CD4-positive, alpha-beta memory T cell (primary cell): ENCODE data around the gene CEPT1. TPM values are rescaled to one million over a fixed set of nuclear protein-coding genes. Genes with fewer than 3 reads are reported as not detected.
A peak's percentile ranks its signal among the peaks of the same experiment; 100 is the strongest.

Experiments
- CTCF ChIA-PET: fragments of 350-600 bp; sonication (Branson Sonifier 250); formaldehyde crosslinking; loops from one replicate; lab custom pipeline; 2021; ENCODE audit warnings: inconsistent platforms; ENCODE audit not compliant: partially characterized antibody; lab: Charles Lee
- POLR2A ChIA-PET: fragments of 350-600 bp; sonication (Branson Sonifier 250); formaldehyde crosslinking; loops from one replicate; lab custom pipeline; 2021; ENCODE audit not compliant: partially characterized antibody; lab: Charles Lee
- DNase-seq, 5 donors: peaks; one replicate each; pipeline versions ENCODE4 v3.0.0 to v3.0.0-alpha.2; 2020 to 2022; ENCODE audit warnings: mixed read lengths in 1 of 5
- H3K27ac ChIP-seq: one replicate; pipeline ENCODE4 v1.7.0; 2013; ENCODE audit warnings: low read depth, low read length
- H3K27me3 ChIP-seq: 2 replicates; pipeline ENCODE4 v1.7.0; 2013; ENCODE audit warnings: mild to moderate bottlenecking, low read length, moderate library complexity; ENCODE audit not compliant: insufficient read depth
- H3K36me3 ChIP-seq: 2 replicates; pipeline ENCODE4 v1.7.0; 2013; ENCODE audit warnings: mild to moderate bottlenecking, low read length, moderate library complexity; ENCODE audit not compliant: insufficient read depth
- H3K4me1 ChIP-seq: 2 replicates; pipeline ENCODE4 v1.7.0; 2013; ENCODE audit warnings: mild to moderate bottlenecking, low read length, moderate library complexity; ENCODE audit not compliant: insufficient read depth
- H3K4me3 ChIP-seq, 2 donors: one replicate each; pipeline ENCODE4 v1.7.0; 2013; ENCODE audit warnings: low read length in 2 of 2, mild to moderate bottlenecking in 1 of 2
- H3K9me3 ChIP-seq, 2 donors: one replicate each; pipeline ENCODE4 v1.7.0; 2013; ENCODE audit warnings: low read length in 2 of 2, control low read depth in 1 of 2; ENCODE audit not compliant: control insufficient read depth in 1 of 2
- H3K27ac Mint-ChIP-seq, 7 donors: one replicate each; pipeline ENCODE4 v1.8.0; 2020 to 2021; ENCODE audit warnings: mixed read lengths in 7 of 7, mild to moderate bottlenecking in 6 of 7, inconsistent platforms in 3 of 7, moderate library complexity in 3 of 7
- H3K27me3 Mint-ChIP-seq, 2 donors: one replicate each; pipeline ENCODE4 v1.8.0; 2020 to 2021; ENCODE audit warnings: mixed read lengths in 2 of 2
- H3K36me3 Mint-ChIP-seq, 2 donors: one replicate each; pipeline ENCODE4 v1.8.0; 2020 to 2021; ENCODE audit warnings: mixed read lengths in 2 of 2, inconsistent platforms in 1 of 2, mild to moderate bottlenecking in 1 of 2
- H3K4me1 Mint-ChIP-seq, 4 donors: one replicate each; pipeline ENCODE4 v1.8.0; 2020 to 2021; ENCODE audit warnings: mixed read lengths in 4 of 4, mild to moderate bottlenecking in 1 of 4
- H3K4me3 Mint-ChIP-seq, 8 donors: one replicate each; pipeline ENCODE4 v1.8.0; 2020 to 2021; ENCODE audit warnings: mixed read lengths in 8 of 8, mild to moderate bottlenecking in 7 of 8, moderate library complexity in 6 of 8, inconsistent platforms in 3 of 8
- H3K9me3 Mint-ChIP-seq, 8 donors: one replicate each; pipeline ENCODE4 v1.8.0; 2020 to 2021; ENCODE audit warnings: mixed read lengths in 8 of 8, mild to moderate bottlenecking in 5 of 8, inconsistent platforms in 3 of 8, moderate library complexity in 1 of 8
- intact Hi-C: fragments of 100-400 bp; cut with micrococcal nuclease; formaldehyde crosslinking; loops from one replicate; pipeline ENCODE4 v1.15.1; 2023
- polyA plus RNA-seq, 2 donors: library from polyadenylated mRNA; unstranded; fragments of 300-500 nt; fragmentation: Illumina TruSeq; gene quantifications; one replicate each; pipeline ENCODE4 v1.2.3, GENCODE V29; 2021
- total RNA-seq, 2 experiments: library from RNA; stranded (reverse); gene quantifications; one replicate each; pipeline ENCODE4 v1.2.3, GENCODE V29; 2021

The CEPT1 gene
- total and polyA plus RNA-seq, 4 experiments from 2014 or later = 18.4 to 49.6 (median 41.2) TPM

GRCh38 chr1:111110197-111110899 is 29.7 kb upstream of the CEPT1 start:
- H3K36me3 Mint-ChIP-seq = peaks cover 23% of the 10 kb centered on the region in 2 donors
- H3K4me1 Mint-ChIP-seq = no peaks in the 10 kb centered on the region
- H3K27me3 Mint-ChIP-seq = peaks cover 0 to 2% of the 10 kb centered on the region in 2 donors
- intact Hi-C loops = no loop called here
- Histone ChIP-seq H3K27me3 (no peaks in the 10 kb centered on the region), H3K36me3 (no peaks in the 10 kb centered on the region), H3K4me3 (no peak overlapping the region), H3K4me1 (no peaks in the 10 kb centered on the region), H3K27ac (no peak overlapping the region), H3K9me3 (peaks cover 0 to 4% of the 10 kb centered on the region in 2 donors)
- ChIA-PET CTCF (no interaction called here), POLR2A (interaction anchor here (1.6 kb wide), 1 partner anchor 17 kb away, joined by 3 read pairs; no protein-coding TSS in a partner anchor)
- DNase-seq = no peak
- no peak overlapping the region for H3K27ac Mint-ChIP-seq
- H3K9me3 Mint-ChIP-seq = peaks cover 0 to 29% (median 23%) of the 10 kb centered on the region in 8 donors
- H3K4me3 Mint-ChIP-seq = no peak overlapping the region

GRCh38 chr1:111116496-111116895 is 23.5 kb upstream of the CEPT1 start:
- Histone ChIP-seq H3K36me3 (peaks cover 30% of the 10 kb centered on the region), H3K4me1 (no peaks in the 10 kb centered on the region), H3K9me3 (no peaks in the 10 kb centered on the region), H3K4me3 (no peak overlapping the region), H3K27me3 (no peaks in the 10 kb centered on the region), H3K27ac (no peak overlapping the region)
- POLR2A ChIA-PET = no interaction called here
- Mint-ChIP-seq H3K36me3 (peaks cover 48 to 54% of the 10 kb centered on the region in 2 donors), H3K27me3 (no peaks in the 10 kb centered on the region), H3K4me3 (no peak overlapping the region), H3K4me1 (no peaks in the 10 kb centered on the region), H3K27ac (no peak overlapping the region), H3K9me3 (peaks cover 0 to 2% (median 0%) of the 10 kb centered on the region in 8 donors)
- CTCF ChIA-PET = no interaction called here
- no peak for DNase-seq
- intact Hi-C loops = no loop called here

- POLR2A ChIA-PET = interaction anchor here (1.5 kb wide), 1 partner anchor 13 kb away, joined by 4 read pairs; the partner anchor contains the start of genes CEPT1 and DRAM2
These were observed 13.7 kb upstream of the CEPT1 start for GRCh38 chr1:111126354-111126753.

GRCh38 chr1:111127923-111128643 is 11.9 kb upstream of the CEPT1 start:
- Histone ChIP-seq H3K4me3 (no peak overlapping the region), H3K9me3 (no peaks in the 10 kb centered on the region), H3K27ac (no peak overlapping the region), H3K27me3 (no peaks in the 10 kb centered on the region), H3K36me3 (peaks cover 21% of the 10 kb centered on the region), H3K4me1 (no peaks in the 10 kb centered on the region)
- Mint-ChIP-seq H3K36me3 (peaks cover 47 to 57% of the 10 kb centered on the region in 2 donors), H3K27me3 (no peaks in the 10 kb centered on the region), H3K4me3 (no peak overlapping the region), H3K27ac (peak overlapping the region in 2 of 7 donors; percentile 66 to 76), H3K4me1 (peaks cover 5 to 14% (median 12%) of the 10 kb centered on the region in 4 donors), H3K9me3 (no peaks in the 10 kb centered on the region)
- no peak for DNase-seq
- intact Hi-C loops = no loop called here
- CTCF ChIA-PET = no interaction called here
- POLR2A ChIA-PET = interaction anchor here (1.0 kb wide), 1 partner anchor 19 kb away, joined by 3 read pairs; no protein-coding TSS in a partner anchor

More at GRCh38 chr1:111126354-111126753, 13.7 kb upstream of the CEPT1 start:
- H3K9me3 Mint-ChIP-seq = no peaks in the 10 kb centered on the region
- no peaks in the 10 kb centered on the region for H3K4me1 ChIP-seq
- no peak for DNase-seq
- intact Hi-C loops = no loop called here
- H3K27ac ChIP-seq = no peak overlapping the region
- H3K27ac Mint-ChIP-seq = peak overlapping the region in 1 of 7 donors; percentile 65
- peaks cover 55 to 69% of the 10 kb centered on the region in 2 donors for H3K36me3 Mint-ChIP-seq
- peaks cover 0 to 11% (median 9%) of the 10 kb centered on the region in 4 donors for H3K4me1 Mint-ChIP-seq
- H3K4me3 Mint-ChIP-seq = no peak overlapping the region
- peaks cover 21% of the 10 kb centered on the region for H3K36me3 ChIP-seq
- H3K27me3 Mint-ChIP-seq = no peaks in the 10 kb centered on the region
- no peaks in the 10 kb centered on the region for H3K9me3 ChIP-seq
- H3K27me3 ChIP-seq = no peaks in the 10 kb centered on the region
- CTCF ChIA-PET = no interaction called here
- H3K4me3 ChIP-seq = no peak overlapping the region

- H3K27ac ChIP-seq = no peak overlapping the region
These were observed 10.6 kb upstream of the CEPT1 start for GRCh38 chr1:111129376-111129775.

GRCh38 chr1:111131693-111132092 is 8.3 kb upstream of the CEPT1 start:
- H3K36me3 Mint-ChIP-seq = peaks cover 46 to 49% of the 10 kb centered on the region in 2 donors
- H3K27ac Mint-ChIP-seq = no peak overlapping the region
- no peaks in the 10 kb centered on the region for H3K9me3 ChIP-seq
- ChIA-PET CTCF (no interaction called here), POLR2A (interaction anchor here (0.8 kb wide), 1 partner anchor 69 kb away, joined by 3 read pairs; the partner anchor contains the start of gene DENND2D)
- peaks cover 5 to 16% (median 14%) of the 10 kb centered on the region in 4 donors for H3K4me1 Mint-ChIP-seq
- no peaks in the 10 kb centered on the region for H3K4me1 ChIP-seq
- no peak overlapping the region for H3K4me3 ChIP-seq
- intact Hi-C loops = no loop called here
- H3K4me3 Mint-ChIP-seq = no peak overlapping the region
- H3K27me3 ChIP-seq = no peaks in the 10 kb centered on the region
- no peaks in the 10 kb centered on the region for H3K27me3 Mint-ChIP-seq
- H3K36me3 ChIP-seq = peaks cover 16% of the 10 kb centered on the region
- no peak for DNase-seq
- no peak overlapping the region for H3K27ac ChIP-seq
- no peaks in the 10 kb centered on the region for H3K9me3 Mint-ChIP-seq

More at GRCh38 chr1:111129376-111129775, 10.6 kb upstream of the CEPT1 start:
- DNase-seq = no peak
- Mint-ChIP-seq H3K4me1 (peaks cover 5 to 14% (median 13%) of the 10 kb centered on the region in 4 donors), H3K4me3 (no peak overlapping the region), H3K9me3 (no peaks in the 10 kb centered on the region), H3K27me3 (no peaks in the 10 kb centered on the region), H3K27ac (peak overlapping the region in 2 of 7 donors; percentile 6 to 69), H3K36me3 (peaks cover 43 to 50% of the 10 kb centered on the region in 2 donors)
- H3K36me3 ChIP-seq = peaks cover 15% of the 10 kb centered on the region
- CTCF ChIA-PET = no interaction called here
- intact Hi-C loops = no loop called here
- POLR2A ChIA-PET = no interaction called here
- H3K9me3 ChIP-seq = no peaks in the 10 kb centered on the region
- H3K4me1 ChIP-seq = no peaks in the 10 kb centered on the region
- no peaks in the 10 kb centered on the region for H3K27me3 ChIP-seq
- no peak overlapping the region for H3K4me3 ChIP-seq

GRCh38 chr1:111133866-111134265 is 6.2 kb upstream of the CEPT1 start:
- no peaks in the 10 kb centered on the region for H3K27me3 ChIP-seq
- H3K27ac Mint-ChIP-seq = peak overlapping the region in 2 of 7 donors; percentile 57 to 75
- peaks cover 16% of the 10 kb centered on the region for H3K4me1 ChIP-seq
- CTCF ChIA-PET = no interaction called here
- POLR2A ChIA-PET = no interaction called here
- H3K9me3 Mint-ChIP-seq = no peaks in the 10 kb centered on the region
- peaks cover 4% of the 10 kb centered on the region for H3K36me3 ChIP-seq
- peaks cover 35 to 39% of the 10 kb centered on the region in 2 donors for H3K36me3 Mint-ChIP-seq
- H3K27me3 Mint-ChIP-seq = no peaks in the 10 kb centered on the region
- H3K4me1 Mint-ChIP-seq = peaks cover 12 to 16% (median 14%) of the 10 kb centered on the region in 4 donors
- no peak overlapping the region for H3K4me3 ChIP-seq
- intact Hi-C loops = no loop called here
- no peak for DNase-seq
- H3K9me3 ChIP-seq = no peaks in the 10 kb centered on the region
- no peak overlapping the region for H3K4me3 Mint-ChIP-seq
- H3K27ac ChIP-seq = no peak overlapping the region
